Activated CD8-positive, alpha-beta T cell treated with anti-CD3 and anti-CD28 coated beads for 36 hours (primary cell): Measurements from ENCODE around the gene MAMLD1. TPM values are rescaled to one million over a fixed set of nuclear protein-coding genes. Genes with fewer than 3 reads are reported as not detected.

Source experiments
- ATAC-seq: fragments of 200-7000 bp; cut with Tn5 transposase; one replicate; pipeline ENCODE4 v1.10.0; 2021; ENCODE audit warnings: mild to moderate bottlenecking, moderate library complexity
- CTCF ChIA-PET: fragments of 350-600 bp; sonication (Branson Sonifier 250); formaldehyde crosslinking; loops from one replicate; lab custom pipeline; 2021; ENCODE audit warnings: antibody characterized with exemption; lab: Charles Lee
- POLR2A ChIA-PET: fragments of 350-600 bp; sonication (Branson Sonifier 250); formaldehyde crosslinking; loops from one replicate; lab custom pipeline; 2021; ENCODE audit warnings: antibody characterized with exemption; lab: Charles Lee
- DNase-seq: peaks from one replicate; pipeline ENCODE4 v3.0.0-alpha.2; 2020
- H3K27ac Mint-ChIP-seq: one replicate; pipeline ENCODE4 v1.8.0; 2021; ENCODE audit warnings: mild to moderate bottlenecking, mixed read lengths
- H3K27me3 Mint-ChIP-seq: one replicate; pipeline ENCODE4 v1.8.0; 2021; ENCODE audit warnings: mixed read lengths
- H3K36me3 Mint-ChIP-seq: one replicate; pipeline ENCODE4 v1.8.0; 2021; ENCODE audit warnings: low read depth, mixed read lengths
- H3K4me1 Mint-ChIP-seq: one replicate; pipeline ENCODE4 v1.8.0; 2021; ENCODE audit warnings: low read depth, mixed read lengths
- H3K4me3 Mint-ChIP-seq: one replicate; pipeline ENCODE4 v1.8.0; 2021; ENCODE audit warnings: mild to moderate bottlenecking, moderate library complexity, mixed read lengths
- H3K9me3 Mint-ChIP-seq: one replicate; pipeline ENCODE4 v1.8.0; 2021; ENCODE audit warnings: mixed read lengths
- intact Hi-C: fragments of 100-400 bp; cut with micrococcal nuclease; formaldehyde crosslinking; loops from one replicate; pipeline ENCODE4 v1.10.0; 2022
- total RNA-seq, 2 experiments: library from RNA; stranded (reverse); gene quantifications; one replicate each; pipeline ENCODE4 v1.2.3, GENCODE V29; 2021
- TF ChIP-seq, protein P1 (sequence below): fragments of 200-600 bp; IDR thresholded peaks from one replicate; pipeline ENCODE4 v1.8.0; 2022; ENCODE audit warnings: antibody characterized with exemption, mild to moderate bottlenecking

The MAMLD1 gene
- total RNA-seq, 2 experiments from 2014 or later: 1.8 to 2.0 TPM

DNA sequence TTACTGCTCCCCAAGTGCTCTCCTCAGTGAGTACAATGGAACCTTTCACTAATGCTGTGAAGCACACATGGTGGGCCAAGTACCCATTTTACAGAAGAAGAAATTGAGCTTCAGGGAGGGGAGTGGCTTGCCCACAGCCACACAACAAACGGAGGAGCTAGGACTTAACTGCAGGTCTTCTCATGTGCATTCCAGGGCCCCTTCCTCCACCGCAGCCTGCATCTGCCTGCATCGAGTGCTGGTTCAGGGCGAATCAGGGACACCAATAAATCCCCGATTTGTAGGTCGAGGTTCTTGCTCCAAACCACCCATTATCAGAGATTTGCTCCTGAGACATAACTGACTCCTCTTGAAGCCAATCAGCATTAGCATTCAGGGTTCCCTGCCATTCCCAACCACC is 100.9 kb downstream of the MAMLD1 start:
- POLR2A ChIA-PET: no interaction called here
- intact Hi-C loops: no loop called here
- TF ChIP-seq, protein P1, sequence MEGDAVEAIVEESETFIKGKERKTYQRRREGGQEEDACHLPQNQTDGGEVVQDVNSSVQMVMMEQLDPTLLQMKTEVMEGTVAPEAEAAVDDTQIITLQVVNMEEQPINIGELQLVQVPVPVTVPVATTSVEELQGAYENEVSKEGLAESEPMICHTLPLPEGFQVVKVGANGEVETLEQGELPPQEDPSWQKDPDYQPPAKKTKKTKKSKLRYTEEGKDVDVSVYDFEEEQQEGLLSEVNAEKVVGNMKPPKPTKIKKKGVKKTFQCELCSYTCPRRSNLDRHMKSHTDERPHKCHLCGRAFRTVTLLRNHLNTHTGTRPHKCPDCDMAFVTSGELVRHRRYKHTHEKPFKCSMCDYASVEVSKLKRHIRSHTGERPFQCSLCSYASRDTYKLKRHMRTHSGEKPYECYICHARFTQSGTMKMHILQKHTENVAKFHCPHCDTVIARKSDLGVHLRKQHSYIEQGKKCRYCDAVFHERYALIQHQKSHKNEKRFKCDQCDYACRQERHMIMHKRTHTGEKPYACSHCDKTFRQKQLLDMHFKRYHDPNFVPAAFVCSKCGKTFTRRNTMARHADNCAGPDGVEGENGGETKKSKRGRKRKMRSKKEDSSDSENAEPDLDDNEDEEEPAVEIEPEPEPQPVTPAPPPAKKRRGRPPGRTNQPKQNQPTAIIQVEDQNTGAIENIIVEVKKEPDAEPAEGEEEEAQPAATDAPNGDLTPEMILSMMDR: no peak
- DNase-seq (no peak), ATAC-seq (no peak)
- H3K27ac Mint-ChIP-seq: no peak overlapping the region
- CTCF ChIA-PET: no interaction called here
- H3K9me3 Mint-ChIP-seq: no peaks in the 10 kb centered on the region
- no peaks in the 10 kb centered on the region for H3K27me3 Mint-ChIP-seq
- H3K4me3 Mint-ChIP-seq: no peak overlapping the region
- H3K36me3 Mint-ChIP-seq: no peaks in the 10 kb centered on the region
- peaks cover 5% of the 10 kb centered on the region for H3K4me1 Mint-ChIP-seq

DNA sequence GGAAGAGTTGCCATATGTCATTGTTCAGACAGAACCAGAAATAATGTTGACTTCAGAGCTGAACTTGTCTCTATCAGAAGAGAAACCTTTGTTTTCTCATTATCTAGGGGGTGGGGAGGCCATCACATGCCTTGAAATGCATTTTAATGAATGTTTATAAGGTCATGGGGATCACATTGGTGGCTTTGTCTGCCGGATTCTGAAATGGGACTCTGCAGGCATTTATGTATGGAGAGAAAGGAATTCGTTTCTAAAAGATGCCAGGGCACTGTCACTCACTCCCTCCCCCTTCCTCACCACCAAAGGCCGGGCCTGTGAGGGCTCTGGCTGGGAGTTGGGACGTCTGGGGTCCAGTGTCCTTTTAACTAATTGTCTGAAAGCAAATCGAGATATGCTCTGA is 102.2 kb downstream of the MAMLD1 start:
- H3K27me3 Mint-ChIP-seq: no peaks in the 10 kb centered on the region
- ATAC-seq: no peak
- H3K9me3 Mint-ChIP-seq: no peaks in the 10 kb centered on the region
- H3K4me1 Mint-ChIP-seq: no peaks in the 10 kb centered on the region
- H3K27ac Mint-ChIP-seq: no peak overlapping the region
- intact Hi-C loops: no loop called here
- TF ChIP-seq, protein P1: no peak
- H3K4me3 Mint-ChIP-seq: no peak overlapping the region
- H3K36me3 Mint-ChIP-seq: no peaks in the 10 kb centered on the region
- DNase-seq: no peak
- ChIA-PET CTCF (no interaction called here), POLR2A (no interaction called here)

DNA sequence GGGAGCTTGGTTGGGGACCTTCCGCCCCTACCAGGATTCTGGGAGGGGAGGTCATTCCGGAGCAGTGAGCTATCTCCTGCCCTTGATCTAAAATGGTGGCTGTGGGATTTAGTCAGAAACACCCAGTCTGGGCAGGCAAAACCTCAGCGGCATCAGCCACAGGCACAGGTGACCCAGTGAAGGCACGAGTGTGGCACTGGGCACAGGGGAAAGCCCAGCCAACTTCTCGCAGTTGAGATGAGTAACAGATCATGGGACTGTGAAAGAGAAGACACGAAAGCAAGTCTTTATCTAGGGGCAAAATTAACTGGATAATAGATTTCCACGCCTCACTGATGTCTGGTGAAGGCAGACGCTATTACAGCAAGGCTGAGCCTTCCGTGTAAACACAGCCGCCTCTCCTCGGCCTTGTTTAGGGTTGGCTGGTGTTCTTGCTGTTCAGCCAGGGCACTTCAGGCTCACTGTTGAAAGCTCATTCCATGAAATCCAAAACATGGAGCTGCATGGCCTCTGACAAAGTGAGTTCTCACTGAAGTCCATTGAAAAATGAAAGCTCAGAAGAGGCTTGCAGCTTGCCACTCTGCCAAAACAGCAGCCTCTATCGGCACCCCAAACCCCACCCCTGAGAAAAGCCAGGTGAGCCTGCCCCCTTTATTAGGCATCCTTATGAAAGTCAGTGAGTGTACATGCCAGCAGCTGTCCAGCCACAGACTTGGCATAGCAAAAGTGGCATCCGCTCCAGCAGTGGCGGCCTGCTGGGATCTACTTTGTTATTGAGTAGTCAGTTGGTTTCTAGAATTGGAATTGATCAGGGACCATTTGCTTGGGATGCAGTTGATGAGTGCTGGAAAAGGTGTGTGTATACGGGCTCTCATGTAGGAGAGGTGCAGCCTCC is 103.0 kb downstream of the MAMLD1 start:
- POLR2A ChIA-PET: no interaction called here
- TF ChIP-seq, protein P1: no peak
- no peaks in the 10 kb centered on the region for H3K27me3 Mint-ChIP-seq
- CTCF ChIA-PET: no interaction called here
- no peak for ATAC-seq
- no peak for DNase-seq
- H3K36me3 Mint-ChIP-seq: no peaks in the 10 kb centered on the region
- H3K27ac Mint-ChIP-seq: no peak overlapping the region
- no peaks in the 10 kb centered on the region for H3K9me3 Mint-ChIP-seq
- H3K4me1 Mint-ChIP-seq: no peaks in the 10 kb centered on the region
- H3K4me3 Mint-ChIP-seq: no peak overlapping the region
- intact Hi-C loops: no loop called here

DNA sequence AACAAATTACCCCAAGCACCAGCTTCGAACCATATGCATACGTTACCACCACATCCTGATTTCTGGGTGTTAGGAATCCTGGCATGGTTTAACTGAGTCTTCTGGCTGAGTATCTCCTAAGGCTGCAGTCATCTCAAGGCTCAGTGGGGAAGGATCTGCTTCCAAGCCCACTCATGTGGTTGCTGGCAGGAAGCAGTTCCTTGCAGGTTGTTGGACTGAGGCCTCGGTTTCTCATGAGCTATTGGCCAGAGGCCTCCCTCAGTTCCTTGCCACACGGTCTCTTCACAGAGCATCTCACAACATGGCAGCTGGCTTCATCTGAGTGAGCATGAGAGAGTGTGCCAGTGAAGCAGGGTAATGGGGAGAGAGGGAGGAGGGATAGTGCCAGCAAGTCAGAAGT is 109.2 kb downstream of the MAMLD1 start:
- intact Hi-C loops: no loop called here
- ChIA-PET CTCF (no interaction called here), POLR2A (no interaction called here)
- Mint-ChIP-seq H3K27ac (no peak overlapping the region), H3K4me1 (peaks cover 3% of the 10 kb centered on the region), H3K36me3 (no peaks in the 10 kb centered on the region), H3K9me3 (no peaks in the 10 kb centered on the region), H3K4me3 (no peak overlapping the region), H3K27me3 (no peaks in the 10 kb centered on the region)
- DNase-seq: no peak
- ATAC-seq: no peak
- TF ChIP-seq, protein P1: no peak

DNA sequence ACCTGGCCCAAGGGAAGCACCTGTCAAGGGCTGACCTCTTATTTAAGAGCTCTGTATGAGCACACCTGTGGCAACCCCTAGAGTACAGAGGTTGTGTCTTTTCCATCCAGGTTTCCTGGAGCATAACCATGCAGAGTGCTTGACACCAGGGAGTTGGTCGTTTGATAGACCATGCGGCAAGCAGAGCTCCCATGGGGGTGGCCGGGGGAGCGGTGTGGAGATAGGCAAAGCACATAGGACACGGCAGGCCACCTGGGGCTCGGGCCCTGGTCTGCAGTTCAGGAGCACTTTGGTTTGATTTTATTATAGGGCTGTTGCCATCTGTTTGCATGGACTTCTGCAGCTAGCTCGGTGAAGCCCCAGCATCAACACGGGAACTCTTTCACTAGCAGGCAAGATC is 110.3 kb downstream of the MAMLD1 start:
- CTCF ChIA-PET: interaction anchor here (1.5 to 1.8 kb wide), 2 partner anchors 12 to 14 kb away, joined by 4 to 5 read pairs; no protein-coding TSS in a partner anchor
- no peaks in the 10 kb centered on the region for H3K9me3 Mint-ChIP-seq
- POLR2A ChIA-PET: no interaction called here
- TF ChIP-seq, protein P1: no peak
- DNase-seq (no peak), ATAC-seq (no peak)
- H3K27me3 Mint-ChIP-seq: no peaks in the 10 kb centered on the region
- H3K36me3 Mint-ChIP-seq: no peaks in the 10 kb centered on the region
- H3K4me1 Mint-ChIP-seq: peaks cover 11% of the 10 kb centered on the region
- H3K4me3 Mint-ChIP-seq: no peak overlapping the region
- no peak overlapping the region for H3K27ac Mint-ChIP-seq
- intact Hi-C loops: no loop called here
